GM18517 (cell line): Measurements from ENCODE around the gene NDUFB3.
"Not testable (repeated sequence)": the region's sequence is repeated elsewhere in the genome, so short reads cannot be mapped to it uniquely, and the experiment has no call there.

Source experiments
- ATAC-seq: cut with Tn5 transposase; IDR thresholded peaks from one replicate; pipeline ENCODE4 v1.9.1; 2021; ENCODE audit warnings: mild to moderate bottlenecking, moderate library complexity; ENCODE audit not compliant: unreplicated experiment

The NDUFB3 gene

DNA sequence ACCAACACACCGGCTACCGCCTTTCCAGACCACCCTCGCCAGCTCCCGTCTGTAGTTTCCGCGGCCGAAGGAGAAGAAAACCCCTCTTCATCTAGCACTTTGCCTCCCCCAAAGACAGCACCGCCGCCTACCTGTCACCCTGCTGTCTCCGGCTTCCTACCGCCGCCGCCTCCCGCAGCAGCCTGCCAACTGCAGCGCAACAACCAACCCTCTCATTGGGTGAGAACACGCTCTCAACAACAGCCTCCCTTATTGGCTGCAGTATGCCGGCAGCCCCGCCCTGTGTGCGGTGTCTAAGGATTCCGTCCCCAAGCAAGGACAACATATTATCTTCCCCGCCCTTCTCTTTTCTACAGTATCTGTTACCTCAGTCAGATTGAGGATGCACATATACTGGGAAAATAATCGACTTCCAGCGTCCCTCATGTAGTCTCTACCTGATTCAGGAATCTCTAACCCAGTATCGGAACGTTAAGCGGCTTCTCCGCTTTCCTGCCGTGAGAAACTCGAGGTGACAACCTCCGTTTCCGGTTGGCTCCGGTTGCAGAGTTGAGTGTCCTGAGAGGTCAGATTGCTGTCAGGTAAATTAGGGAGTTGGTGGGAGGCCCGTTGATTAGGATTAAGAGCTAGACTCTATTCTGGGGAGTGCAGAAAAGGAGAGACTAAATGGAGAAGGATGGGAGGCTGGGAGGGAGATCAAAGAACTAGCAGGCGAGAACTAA, at the start of gene NDUFB3, which contains the start of gene HYCC2:
NDUFB3 (plus strand) TSS at position 523 of the 722 bp plus-strand sequence. CDS start 6,882 bp downstream, outside the sequence.
HYCC2 (minus strand) TSS at position 193 of the 722 bp plus-strand sequence. CDS start 47,662 bp downstream, outside the sequence.
- ATAC-seq: peak; percentile 99

- ATAC-seq: no peak
Observed at GRCh38 chr2:201024518-201024917, 47.3 kb upstream of the NDUFB3 start.

GRCh38 chr2:201034355-201034754, 37.4 kb upstream of the NDUFB3 start:
- not testable (repeated sequence) for ATAC-seq

DNA sequence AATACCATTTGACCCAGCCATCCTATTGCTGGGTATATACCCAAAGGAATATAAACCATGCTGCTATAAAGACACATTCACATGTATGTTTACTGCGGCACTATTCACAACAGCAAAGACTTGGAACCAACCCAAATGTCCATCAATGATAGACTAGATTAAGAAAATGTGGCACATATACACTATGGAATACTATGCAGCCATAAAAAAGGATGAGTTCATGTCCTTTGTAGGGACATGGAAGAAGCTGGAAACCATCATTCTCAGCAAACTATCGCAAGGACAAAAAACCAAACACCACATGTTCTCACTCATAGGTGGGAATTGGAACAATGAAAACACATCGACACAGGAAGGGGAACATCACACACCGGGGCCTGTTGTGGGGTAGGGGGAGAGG, 33.4 kb upstream of the NDUFB3 start:
- not testable (repeated sequence) for ATAC-seq

DNA sequence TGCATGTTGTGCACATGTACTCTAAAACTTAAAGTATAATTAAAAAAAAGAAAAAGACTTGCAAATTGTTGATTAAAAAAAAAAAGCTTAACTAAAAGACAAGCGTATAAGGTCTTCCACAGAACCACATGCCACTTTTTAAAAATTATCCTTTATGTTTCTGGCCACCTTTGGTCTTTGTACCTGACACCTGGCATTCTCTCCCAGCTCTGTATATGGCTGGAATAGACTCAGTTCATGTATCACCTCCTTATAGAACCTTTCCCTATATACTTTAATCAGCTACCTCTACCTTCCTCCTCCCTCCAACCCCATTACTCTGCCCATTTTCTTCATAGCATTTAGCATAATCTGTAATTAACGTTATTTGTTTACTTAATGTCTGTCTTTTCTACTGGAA, 32.9 kb upstream of the NDUFB3 start:
- ATAC-seq: no peak

DNA sequence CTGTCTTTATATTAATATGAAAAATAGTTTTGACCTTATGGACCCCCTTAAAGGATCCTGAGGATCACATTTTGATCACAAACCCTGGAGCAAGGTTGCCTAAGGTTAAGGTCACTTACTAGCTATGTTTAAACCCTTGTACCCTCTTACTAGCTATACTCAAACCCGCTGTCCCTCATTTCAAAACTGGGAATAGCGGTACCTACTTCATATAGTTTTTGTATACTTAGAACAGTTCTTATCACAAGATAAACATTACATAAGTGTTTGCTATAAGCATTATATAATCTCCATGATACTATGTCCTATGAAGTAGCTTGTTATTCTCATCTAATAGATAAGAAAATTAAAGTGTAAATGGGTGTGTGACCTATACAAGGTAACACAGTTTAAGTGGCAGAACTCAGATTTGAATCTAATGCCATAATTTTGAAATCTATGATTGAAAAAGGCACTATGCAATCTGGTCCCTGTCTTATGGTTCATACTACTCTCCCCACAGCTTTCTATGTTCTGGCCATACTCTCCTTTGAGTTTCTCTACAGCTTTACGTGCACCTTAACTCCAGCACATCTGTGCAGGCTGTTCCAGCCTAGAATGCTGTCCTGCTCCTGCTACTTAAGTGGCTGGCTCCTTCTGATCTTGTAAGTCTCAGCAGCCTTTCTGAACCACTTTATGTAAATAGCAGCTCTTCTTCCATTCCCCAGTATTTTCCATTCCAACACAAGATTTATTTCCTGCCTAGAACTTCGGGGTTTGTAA, 30.8 kb upstream of the NDUFB3 start:
- no peak for ATAC-seq

GRCh38 chr2:201042451-201042850, 29.4 kb upstream of the NDUFB3 start:
- not testable (repeated sequence) for ATAC-seq

DNA sequence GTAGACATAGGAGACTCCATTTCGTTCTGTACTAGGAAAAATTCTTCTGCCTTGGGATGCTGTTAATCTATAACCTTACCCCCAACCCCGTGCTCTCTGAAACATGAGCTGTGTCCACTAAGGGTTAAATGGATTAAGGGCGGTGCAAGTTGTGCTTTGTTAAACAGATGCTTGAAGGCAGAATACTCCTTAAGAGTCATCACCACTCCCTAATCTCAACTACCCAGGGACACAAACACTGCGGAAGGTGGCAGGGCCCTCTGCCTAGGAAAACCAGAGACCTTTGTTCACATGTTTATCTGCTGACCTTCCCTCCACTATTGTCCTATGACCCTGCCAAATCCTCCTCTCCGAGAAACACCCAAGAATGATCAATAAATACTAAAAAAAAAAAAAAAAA, 28.8 kb upstream of the NDUFB3 start:
- not testable (repeated sequence) for ATAC-seq

- no peak for ATAC-seq
Observed at GRCh38 chr2:201046881-201047280, 24.9 kb upstream of the NDUFB3 start.

DNA sequence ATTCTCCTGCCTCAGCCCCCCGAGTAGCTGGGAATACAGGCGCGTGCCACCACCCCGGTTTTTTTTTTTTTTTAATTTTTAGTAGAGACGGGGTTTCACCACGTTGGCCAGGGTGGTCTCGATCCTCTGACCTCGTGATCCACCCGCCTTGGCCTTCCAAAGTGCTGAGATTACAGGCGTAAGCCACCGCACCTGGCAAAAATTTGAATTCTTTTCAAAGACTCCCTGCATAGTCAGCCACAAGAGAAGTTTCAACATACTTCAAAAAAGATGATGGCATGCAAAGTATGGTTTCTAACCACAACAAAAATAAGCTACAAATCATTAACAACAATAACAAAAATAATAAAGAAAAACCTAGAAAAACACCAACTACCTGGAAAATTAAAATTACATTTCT, 22.3 kb upstream of the NDUFB3 start:
- no peak for ATAC-seq

DNA sequence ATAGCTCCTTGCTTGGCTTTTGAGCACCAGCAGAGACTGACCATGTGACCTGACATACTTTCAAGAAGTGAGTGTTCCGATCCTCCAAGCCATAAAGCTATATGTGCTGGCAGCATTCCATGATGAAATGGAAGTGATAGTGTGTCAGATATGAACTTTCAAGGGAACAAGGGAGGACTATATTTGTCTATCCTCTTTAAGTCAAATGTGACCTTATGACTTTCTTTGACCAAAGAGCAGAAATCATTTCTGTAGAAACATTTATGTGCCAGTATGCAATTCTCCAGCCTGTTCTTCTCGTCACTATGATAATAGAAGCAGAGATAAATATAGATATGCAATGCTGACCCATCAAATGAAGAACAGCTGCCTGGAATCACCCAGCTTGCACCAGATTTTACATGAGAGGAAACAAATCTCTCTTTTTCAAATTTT, 14.7 kb upstream of the NDUFB3 start:
- ATAC-seq: no peak

DNA sequence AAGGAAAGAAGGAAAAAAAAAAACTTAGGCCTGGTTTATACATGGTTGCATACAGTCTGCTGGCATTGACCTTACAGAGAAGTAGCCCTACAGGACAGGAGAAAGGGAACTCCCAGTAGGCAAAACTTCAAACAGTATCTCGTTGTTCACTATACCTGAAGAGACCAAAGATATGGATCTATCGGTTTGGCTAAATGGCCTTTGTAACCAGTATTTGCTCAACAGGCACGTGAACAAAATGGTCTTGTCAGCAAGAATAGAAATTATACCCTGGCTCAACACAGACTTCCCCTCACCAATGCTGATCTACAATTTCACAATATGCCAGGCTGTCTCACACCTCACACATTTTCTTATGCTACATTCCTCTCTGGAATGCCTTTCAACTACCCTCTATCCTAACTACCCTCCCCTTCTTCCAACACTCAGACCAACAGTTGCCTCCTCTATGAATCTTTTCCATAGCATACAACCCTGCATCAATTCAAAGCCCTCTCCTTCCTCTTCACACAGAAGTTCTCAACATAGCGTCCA, 14.0 kb upstream of the NDUFB3 start:
- no peak for ATAC-seq

DNA sequence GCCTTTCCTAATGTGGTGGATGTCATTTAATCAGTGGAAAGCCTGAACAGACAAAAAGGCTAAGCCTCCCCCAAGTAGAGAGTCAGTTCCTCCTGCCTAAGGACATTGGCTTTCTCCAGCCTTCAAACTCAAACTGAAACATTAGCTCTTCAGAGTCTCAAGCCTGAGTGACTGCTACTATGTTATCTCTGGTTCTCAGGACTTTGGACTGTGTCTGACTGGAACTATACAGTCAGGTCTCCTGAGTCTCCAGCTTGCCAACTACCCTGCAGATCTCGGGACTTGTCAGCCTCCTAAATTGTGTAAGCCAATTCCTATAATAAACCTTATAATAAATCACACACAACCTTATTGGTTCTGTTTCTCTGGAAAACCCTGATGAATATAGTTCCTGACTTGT, 12.9 kb upstream of the NDUFB3 start:
- ATAC-seq: no peak

- no peak for ATAC-seq
Observed at GRCh38 chr2:201059961-201060755, 11.6 kb upstream of the NDUFB3 start.

DNA sequence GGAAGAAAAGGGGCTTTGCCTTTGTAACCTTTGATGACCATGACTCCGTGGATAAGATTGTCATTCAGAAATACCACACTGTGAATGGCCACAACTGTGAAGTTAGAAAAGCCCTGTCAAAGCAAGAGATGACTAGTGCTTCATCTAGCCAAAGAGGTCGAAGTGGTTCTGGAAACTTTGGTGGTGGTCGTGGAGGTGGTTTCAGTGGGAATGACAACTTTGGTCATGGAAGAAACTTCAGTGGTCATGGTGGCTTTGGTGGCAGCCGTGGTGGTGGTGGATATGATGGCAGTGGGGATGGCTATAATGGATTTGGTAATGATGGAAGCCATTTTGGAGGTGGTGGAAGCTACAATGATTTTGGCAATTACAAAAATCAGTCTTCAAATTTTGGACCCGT, 8.3 kb upstream of the NDUFB3 start:
- not testable (repeated sequence) for ATAC-seq

DNA sequence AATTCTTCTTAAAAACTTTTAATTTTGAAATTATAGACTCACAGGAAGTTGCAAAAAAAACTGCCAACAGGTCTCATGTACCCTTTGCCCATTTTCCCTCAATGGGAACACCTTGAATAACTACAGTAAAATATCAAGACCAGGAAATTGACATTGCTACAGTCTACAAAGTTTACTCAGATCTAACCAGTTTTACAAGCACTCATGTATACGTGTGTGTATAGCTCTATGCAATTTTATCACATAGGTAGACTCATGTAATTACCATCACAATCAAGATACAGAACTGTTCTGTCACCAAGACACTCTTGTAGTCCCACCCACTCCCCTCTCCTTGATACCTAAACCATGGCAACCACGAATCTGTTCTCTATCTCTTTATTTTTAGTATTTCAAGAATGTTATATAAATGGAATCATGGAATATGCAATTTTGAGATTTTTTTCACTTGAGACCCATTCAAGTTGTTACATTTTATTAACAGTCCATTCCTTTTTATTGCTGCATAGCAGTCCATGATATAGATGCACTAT, 6.9 kb upstream of the NDUFB3 start:
- ATAC-seq: no peak

GRCh38 chr2:201070948-201071478, 788 bp upstream of the NDUFB3 start:
- ATAC-seq: peak; percentile 0

GRCh38 chr2:201072201-201072530, 365 bp downstream of the NDUFB3 start:
- no peak for ATAC-seq

GRCh38 chr2:201073071-201073470, 1.3 kb downstream of the NDUFB3 start:
- no peak for ATAC-seq

DNA sequence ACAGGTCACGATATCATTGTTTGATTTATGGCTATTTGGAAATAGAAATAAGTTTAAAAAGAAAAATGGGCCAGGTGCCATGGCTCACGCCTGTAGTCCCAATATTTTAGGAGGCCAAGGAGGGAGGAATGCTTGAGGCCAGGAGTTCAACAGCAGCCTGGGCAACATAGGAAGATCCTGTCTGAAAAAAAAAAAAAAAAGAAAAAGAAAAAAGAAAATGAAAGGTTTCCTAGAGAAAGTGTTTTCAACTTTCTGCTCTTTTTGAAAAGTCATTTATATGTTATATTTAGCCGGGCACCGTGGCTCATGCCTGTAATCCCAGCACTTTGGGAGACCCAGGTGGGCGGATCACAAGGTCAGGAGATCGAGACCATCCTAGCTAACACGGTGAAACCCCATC, 3.2 kb downstream of the NDUFB3 start:
- ATAC-seq: no peak

- ATAC-seq: no peak
Observed at GRCh38 chr2:201084863-201085262, 13.1 kb downstream of the NDUFB3 start.
